Chondrocyte (in vitro differentiated cells): Measurements from ENCODE around the gene RMDN3. TPM values are rescaled to one million over a fixed set of nuclear protein-coding genes. Genes with fewer than 3 reads are reported as not detected.

Experiments
- DNase-seq: peaks from one replicate; pipeline ENCODE4 v3.0.0; 2021; ENCODE audit warnings: mixed read lengths, low spot score
- H3K27ac Mint-ChIP-seq: one replicate; pipeline ENCODE4 v1.8.0; 2021; ENCODE audit warnings: mild to moderate bottlenecking, moderate library complexity, mixed read lengths; ENCODE audit not compliant: unreplicated experiment
- H3K27me3 Mint-ChIP-seq: 2 replicates; pipeline ENCODE4 v1.8.0; 2021; ENCODE audit warnings: low read depth, mixed read lengths
- H3K36me3 Mint-ChIP-seq: 2 replicates; pipeline ENCODE4 v1.8.0; 2021; ENCODE audit warnings: low read depth, mixed read lengths
- H3K4me1 Mint-ChIP-seq: 2 replicates; pipeline ENCODE4 v1.8.0; 2021; ENCODE audit warnings: low read depth, mild to moderate bottlenecking, mixed read lengths
- H3K4me3 Mint-ChIP-seq: one replicate; pipeline ENCODE4 v1.8.0; 2021; ENCODE audit warnings: mild to moderate bottlenecking, moderate library complexity, mixed read lengths; ENCODE audit not compliant: unreplicated experiment
- H3K9me3 Mint-ChIP-seq: 2 replicates; pipeline ENCODE4 v1.8.0; 2021; ENCODE audit warnings: low read depth, mixed read lengths
- CTCF ChIP-seq: fragments of 200-600 bp; sonication (generic); IDR thresholded peaks from 2 replicates; pipeline ENCODE4 v1.5.0; 2021; ENCODE audit warnings: antibody characterized with exemption, mild to moderate bottlenecking, moderate library complexity
- total RNA-seq: library from RNA; stranded (reverse); gene quantifications from 3 replicates; pipeline ENCODE4 v1.2.1, GENCODE V29; 2021

RMDN3 gene
- total RNA-seq, 1 donor from 2014 or later, result 30.1 TPM

DNA sequence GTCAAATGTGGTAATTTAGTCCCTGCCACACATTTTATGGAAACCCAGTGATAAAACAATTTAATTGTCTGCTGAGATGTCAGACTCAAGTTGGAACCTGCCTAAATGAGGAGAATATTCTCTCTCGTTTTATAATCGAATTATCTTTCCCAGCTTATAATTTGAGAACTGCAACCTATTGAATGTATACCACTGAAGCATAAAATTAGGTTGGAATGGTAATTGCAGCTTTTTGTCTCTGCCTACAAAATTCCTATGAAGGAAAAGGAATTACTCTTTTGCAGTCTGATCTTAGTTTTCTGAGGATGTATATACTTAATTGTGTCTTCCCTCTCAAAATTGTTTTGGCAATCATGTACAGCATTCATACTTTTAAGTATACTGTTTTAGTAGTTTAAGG is 31.1 kb downstream of the RMDN3 start:
- Mint-ChIP-seq H3K9me3 (no peaks in the 10 kb centered on the region), H3K36me3 (peaks cover 6% of the 10 kb centered on the region)
- TF ChIP-seq CTCF, result no peak

DNA sequence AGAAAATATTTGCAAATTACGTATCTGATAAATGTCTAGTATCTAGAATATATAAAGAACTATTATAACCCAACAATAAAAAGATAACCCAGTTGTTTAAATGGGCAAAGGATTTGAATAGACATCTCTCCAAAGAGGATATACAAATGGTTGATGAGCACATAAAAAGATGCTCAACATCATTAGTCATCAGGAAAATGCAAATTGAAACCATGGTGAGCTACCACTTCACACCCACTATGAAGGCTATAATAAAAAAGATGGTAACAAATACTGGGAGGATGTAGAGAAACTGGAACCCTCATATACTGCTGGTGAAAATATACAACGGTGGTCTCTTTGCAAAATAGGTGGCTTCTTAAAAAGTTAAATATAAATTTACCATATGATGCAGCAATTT is 32.1 kb downstream of the RMDN3 start:
- no peaks in the 10 kb centered on the region for H3K9me3 Mint-ChIP-seq
- TF ChIP-seq CTCF, result no peak
- no peaks in the 10 kb centered on the region for H3K27me3 Mint-ChIP-seq
- no peak overlapping the region for H3K4me3 Mint-ChIP-seq
- no peak for DNase-seq
- H3K36me3 Mint-ChIP-seq, result peaks cover 3% of the 10 kb centered on the region
- no peaks in the 10 kb centered on the region for H3K4me1 Mint-ChIP-seq
- H3K27ac Mint-ChIP-seq, result no peak overlapping the region

More for the DNA sequence above, 31.1 kb downstream of the RMDN3 start:
- DNase-seq, result no peak
- Mint-ChIP-seq H3K4me3 (no peak overlapping the region), H3K4me1 (no peaks in the 10 kb centered on the region), H3K27me3 (no peaks in the 10 kb centered on the region), H3K27ac (no peak overlapping the region)

- Mint-ChIP-seq H3K4me1 (no peaks in the 10 kb centered on the region), H3K36me3 (peaks cover 3% of the 10 kb centered on the region), H3K4me3 (no peak overlapping the region), H3K27ac (no peak overlapping the region), H3K27me3 (no peaks in the 10 kb centered on the region), H3K9me3 (no peaks in the 10 kb centered on the region)
- TF ChIP-seq CTCF, result no peak
- no peak for DNase-seq
Measured at GRCh38 chr15:40722354-40722753, 32.7 kb downstream of the RMDN3 start.

GRCh38 chr15:40721701-40722100 is 33.4 kb downstream of the RMDN3 start:
- no peak for DNase-seq
- Mint-ChIP-seq H3K27ac (no peak overlapping the region), H3K4me3 (no peak overlapping the region)

DNA sequence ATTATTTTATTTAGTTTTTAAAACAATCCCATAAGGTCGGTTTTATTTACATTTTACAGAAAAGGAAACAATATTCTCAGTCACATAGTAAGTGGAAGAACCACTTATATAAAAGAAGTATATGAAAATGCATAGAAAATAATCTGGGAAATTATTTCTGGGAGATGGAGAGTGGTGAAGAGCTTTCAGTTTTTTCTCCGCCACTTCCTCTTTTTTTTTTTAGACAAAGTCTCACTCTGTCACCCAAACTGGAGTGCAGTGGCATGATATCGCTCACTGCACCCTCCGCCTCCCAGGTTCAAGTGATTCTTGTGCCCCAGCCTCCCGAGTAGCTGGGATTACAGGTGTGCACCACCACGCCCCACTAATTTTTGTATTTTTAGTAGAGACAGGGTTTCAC is 38.9 kb downstream of the RMDN3 start:
- Mint-ChIP-seq H3K4me1 (no peaks in the 10 kb centered on the region), H3K9me3 (no peaks in the 10 kb centered on the region), H3K27ac (no peak overlapping the region), H3K4me3 (no peak overlapping the region), H3K27me3 (no peaks in the 10 kb centered on the region), H3K36me3 (peaks cover 5% of the 10 kb centered on the region)
- no peak for TF ChIP-seq CTCF
- DNase-seq, result no peak

More at GRCh38 chr15:40721701-40722100, 33.4 kb downstream of the RMDN3 start:
- H3K9me3 Mint-ChIP-seq, result no peaks in the 10 kb centered on the region
- TF ChIP-seq CTCF, result no peak
- H3K4me1 Mint-ChIP-seq, result no peaks in the 10 kb centered on the region
- H3K36me3 Mint-ChIP-seq, result peaks cover 3% of the 10 kb centered on the region
- H3K27me3 Mint-ChIP-seq, result no peaks in the 10 kb centered on the region
